HG02973 (cell line): ENCODE results near the gene CYSRT1.

ENCODE experiments used
- ATAC-seq: cut with Tn5 transposase; IDR thresholded peaks from one replicate; pipeline ENCODE4 v1.9.1; 2021; ENCODE audit warnings: moderate library complexity; ENCODE audit not compliant: unreplicated experiment

The CYSRT1 gene

DNA sequence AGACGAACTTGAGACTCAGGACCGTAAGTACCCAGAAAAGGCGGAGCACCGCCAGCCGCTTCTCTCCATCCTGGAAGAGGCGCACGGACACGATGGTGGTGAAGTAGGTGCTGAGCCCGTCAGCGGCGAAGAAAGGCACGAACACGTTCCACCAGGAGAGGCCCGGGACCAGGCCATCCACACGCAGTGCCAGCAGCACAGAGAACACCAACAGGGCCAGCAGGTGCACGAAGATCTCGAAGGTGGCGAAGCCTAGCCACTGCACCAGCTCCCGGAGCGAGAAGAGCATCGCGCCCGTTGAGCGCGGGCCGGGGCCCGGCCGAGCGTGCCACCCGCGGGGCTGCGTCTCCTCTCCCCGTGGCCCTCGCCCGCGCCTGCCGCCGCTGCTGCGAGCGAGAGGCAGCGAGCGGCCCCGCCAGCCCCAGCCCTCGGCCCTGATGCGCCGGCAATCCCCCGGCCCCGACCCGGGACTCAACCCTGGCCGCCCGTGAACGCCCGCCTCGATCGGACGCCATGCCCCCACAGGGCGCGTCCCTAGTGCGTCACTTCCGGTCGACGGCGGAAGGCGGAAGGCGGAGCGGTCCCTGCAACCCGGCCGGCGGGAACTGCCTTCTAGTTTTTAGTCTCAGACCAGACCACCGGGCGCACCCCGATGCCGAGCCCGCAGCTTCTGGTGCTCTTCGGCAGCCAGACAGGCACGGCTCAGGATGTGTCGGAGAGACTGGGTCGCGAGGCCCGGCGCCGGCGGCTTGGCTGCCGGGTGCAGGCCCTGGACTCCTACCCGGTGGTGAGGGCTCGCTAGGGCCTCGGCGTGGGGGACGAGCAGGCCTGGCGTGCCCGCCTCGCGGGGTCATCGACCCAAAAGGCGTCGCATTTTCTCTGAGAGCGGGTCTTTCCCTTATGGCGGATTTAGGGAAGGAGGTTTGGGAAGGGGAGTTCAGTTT lies 19.6 kb upstream of the CYSRT1 start, which contains the start of the genes NDOR1 and TMEM203:
Gene NDOR1, plus strand, starts transcription at position 575 of the 944 bp plus-strand sequence. Its CDS starts 78 bp downstream, at position 653.
Gene TMEM203, minus strand, starts transcription at position 523 of the 944 bp plus-strand sequence. Its CDS starts 234 bp downstream, at position 289.
- ATAC-seq: peak; percentile 39

DNA sequence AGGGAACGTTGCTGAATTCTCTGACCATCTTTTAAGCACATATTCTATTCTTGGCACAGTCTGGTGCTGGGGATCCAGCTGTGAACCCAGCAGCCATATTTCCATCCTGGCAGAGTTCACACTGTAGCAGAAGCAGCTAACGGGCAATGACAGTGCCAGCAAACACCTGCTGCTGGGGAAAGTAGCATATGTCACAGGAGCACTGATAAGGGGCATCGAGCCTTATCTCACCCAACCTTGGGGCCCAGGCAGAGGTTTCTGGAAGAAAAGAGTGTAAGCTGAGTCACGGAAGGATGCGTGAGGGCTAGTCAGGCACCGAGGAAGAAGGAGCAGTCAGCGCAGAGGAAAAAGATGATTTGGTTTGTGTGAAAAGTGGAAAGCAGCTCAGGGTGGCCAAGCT lies 18.4 kb upstream of the CYSRT1 start:
- ATAC-seq: no peak

DNA sequence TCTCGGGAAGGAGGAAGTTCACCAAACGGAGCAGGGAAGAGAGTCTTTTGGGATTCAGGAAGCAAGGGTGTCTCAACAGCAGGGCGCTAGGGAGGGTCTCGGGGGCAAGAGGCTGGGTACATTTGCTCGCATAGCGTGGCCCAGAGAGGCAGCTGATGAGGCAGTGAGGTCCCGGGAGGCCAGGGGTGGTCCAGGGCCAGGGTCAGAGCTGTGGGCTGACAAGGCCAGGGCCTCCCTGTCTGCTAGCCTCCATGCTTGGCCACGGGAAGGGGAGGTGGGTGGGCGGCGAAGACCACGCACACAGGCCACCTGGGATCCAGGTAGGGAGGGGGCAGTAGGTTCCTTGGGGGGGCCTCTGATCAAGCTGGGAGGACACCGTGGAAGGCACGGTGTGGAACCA lies 13.4 kb upstream of the CYSRT1 start:
- ATAC-seq: no peak

DNA sequence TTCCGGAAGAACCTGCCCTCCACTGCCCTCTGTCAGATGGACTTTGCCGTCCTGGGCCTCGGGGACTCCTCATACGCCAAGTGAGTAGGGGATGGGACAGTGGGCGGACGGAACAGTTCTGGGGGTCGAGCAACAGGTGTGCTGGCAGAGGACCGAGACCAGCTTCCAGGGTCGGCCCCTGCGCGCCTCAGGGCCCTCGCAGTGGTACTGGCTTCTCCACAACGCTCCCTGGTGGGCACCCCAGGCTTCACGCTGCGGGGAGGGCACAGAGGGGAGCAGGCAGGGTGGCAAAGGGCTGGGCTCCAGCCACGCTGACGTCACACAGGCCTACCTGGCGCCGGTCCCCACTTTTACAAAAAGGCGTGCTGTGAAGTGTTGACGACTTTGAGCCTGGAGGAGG lies 12.5 kb upstream of the CYSRT1 start:
- no peak for ATAC-seq

DNA sequence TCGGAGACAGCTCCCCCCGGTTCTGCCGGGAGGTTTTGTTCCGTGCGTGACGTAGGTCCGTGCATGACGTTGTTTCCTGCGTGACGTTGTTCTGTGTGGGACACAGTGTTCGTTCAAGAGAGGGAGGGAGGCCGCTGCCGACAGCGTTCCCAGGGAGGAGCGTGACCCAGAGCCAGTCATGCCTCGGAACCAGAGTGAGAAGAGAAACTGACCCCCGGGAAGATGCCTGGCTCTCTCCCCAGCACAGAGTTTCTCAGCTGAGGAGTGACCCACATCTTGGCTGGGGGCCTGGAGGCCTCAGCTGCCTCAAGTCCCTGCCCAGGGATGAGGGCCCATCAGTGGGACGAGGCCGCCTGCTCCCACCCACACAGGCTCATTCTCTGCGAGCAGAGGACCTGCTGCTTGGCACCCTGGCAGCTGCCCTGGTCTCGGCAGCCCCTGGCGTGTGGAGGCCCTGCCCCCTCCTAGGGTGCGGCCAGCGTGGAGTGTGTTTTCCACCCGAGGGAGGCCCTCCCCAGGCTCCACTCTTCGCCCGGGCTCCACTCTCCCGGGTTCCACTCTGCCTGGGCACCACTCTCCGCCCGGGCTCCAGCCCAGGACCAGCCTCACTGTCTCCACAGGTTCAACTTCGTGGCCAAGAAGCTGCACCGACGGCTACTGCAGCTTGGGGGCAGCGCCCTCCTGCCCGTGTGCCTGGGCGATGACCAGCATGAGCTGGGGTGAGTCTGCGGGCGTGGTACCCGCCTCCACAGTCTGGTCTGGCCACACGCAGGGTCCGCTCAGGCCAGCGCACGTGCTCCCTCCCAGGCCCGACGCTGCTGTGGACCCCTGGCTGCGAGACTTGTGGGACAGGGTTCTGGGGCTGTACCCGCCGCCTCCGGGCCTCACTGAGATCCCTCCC lies 11.6 kb upstream of the CYSRT1 start:
- no peak for ATAC-seq

DNA sequence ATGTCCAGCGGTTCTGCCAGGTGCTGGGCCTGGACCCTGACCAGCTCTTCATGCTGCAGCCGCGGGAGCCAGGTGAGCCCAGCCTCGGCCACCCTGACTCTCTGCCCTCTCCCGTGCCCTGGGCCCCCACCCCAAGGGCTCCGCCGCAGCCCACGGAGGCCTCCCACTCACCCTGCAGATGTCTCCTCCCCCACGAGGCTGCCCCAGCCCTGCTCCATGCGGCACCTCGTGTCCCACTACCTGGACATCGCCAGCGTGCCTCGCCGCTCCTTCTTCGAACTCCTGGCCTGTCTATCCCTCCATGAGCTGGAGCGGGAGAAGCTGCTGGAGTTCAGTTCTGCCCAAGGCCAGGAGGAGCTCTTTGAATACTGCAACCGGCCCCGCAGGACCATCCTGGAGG lies 10.4 kb upstream of the CYSRT1 start:
- no peak for ATAC-seq

DNA sequence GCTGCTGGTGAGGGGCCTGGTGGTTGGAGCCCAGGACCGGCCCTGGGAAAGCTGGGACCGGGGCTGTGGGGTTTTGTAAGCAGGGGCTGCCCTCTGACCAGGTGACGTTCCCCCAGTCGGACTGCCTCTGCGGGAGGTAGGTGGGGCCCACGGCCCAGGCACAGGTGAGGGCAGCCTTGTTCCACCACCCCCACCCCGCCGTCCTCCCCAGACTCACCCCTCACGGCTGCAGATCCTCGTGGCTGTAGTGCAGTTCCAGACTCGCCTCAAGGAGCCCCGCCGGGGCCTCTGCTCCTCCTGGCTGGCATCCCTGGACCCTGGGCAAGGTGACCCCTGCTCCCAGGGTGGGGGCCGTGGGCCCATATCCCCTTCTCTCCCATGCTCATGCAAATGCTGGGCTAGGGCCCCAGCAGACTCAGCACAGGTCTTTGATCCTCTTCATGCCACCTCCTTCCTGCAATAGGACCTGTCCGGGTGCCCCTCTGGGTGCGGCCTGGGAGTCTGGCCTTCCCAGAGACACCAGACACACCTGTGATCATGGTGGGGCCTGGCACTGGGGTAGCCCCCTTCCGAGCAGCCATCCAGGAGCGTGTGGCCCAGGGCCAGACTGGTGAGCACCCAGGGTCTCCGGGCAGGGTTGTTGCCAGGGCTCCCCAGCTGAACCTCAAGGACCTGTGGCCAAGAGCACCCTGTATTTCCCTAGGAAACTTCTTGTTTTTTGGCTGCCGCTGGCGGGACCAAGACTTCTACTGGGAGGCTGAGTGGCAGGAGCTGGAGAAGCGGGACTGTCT lies 9.6 kb upstream of the CYSRT1 start:
- no peak for ATAC-seq

DNA sequence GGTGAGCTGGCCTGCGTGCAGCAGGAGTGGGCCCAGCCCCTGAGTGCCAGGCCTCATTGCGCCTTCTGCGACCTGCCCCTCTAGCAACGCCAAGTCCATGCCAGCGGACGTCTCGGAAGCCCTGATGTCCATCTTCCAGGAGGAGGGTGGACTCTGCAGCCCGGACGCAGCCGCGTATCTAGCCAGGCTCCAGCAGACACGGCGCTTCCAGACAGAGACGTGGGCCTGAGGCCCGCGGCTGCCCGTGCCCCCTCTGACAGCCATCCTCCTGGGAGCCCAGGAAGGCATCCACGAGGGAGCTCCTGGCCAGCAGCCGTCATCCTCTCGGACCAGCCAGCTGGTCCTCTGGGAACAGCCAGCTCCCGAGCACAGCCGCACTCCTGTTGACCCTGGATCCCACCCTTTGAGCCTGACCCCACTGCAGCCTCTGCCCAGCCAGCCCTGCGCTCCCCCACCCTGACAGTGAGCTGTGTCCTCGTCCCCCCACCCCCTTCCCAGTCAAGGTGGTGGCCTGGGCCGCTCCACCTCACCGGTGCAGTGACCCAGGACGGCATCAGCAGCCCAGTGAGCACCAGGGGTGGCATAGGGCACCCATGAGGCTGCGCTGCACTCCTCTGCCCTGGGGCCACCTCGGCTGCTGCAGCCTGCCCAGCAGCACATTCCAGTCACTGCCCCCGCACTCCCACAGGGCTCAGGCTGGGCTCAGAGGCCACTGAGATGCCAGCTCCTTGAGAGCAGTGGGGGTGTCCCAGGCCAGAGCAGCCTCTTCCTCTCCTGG lies 8.6 kb upstream of the CYSRT1 start:
- ATAC-seq: no peak

DNA sequence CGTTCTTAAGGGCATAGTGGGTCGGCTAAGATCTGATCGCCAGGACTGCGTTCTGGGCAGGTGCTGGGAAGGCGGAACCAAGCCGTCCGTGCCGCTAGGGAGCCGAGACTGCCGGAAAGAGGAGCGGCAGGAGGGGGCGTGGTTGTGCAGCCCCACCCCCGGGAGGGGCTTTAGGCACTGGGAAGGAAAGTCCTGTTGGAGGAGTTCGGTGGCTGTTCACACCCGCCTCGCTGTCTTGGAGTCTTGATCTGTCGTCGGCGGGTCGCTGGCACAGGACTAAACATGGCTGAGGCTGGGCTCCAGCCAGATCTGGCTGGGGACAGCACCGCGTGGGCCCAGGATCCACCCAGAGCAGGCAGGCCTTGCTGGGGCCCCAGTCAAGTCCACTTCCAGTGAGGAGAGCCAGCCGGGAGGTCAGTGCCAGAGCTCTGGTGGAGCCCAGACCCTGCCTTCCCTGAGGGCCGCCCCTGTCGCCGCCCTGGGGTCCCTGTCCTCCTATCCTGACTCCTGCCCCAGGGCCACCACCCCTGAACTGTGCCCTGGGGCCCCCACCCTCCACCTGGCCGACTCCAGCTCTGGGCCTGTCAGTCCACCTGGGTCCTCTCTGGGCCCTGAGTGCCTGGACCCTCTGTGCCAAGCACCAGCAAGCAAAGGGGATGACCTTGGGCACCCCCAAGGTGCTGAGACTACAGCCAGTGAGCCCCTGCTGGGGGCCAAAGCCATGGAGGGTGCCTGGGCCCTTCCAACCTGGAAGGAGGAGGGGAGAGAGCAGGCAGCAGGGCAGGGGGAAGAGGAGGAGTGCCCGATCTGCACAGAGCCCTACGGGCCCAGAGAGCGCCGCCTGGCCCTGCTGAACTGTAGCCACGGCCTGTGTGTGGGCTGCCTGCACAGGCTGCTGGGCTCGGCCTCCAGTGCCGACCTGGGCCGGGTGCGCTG lies 7.4 kb upstream of the CYSRT1 start:
- ATAC-seq: no peak

DNA sequence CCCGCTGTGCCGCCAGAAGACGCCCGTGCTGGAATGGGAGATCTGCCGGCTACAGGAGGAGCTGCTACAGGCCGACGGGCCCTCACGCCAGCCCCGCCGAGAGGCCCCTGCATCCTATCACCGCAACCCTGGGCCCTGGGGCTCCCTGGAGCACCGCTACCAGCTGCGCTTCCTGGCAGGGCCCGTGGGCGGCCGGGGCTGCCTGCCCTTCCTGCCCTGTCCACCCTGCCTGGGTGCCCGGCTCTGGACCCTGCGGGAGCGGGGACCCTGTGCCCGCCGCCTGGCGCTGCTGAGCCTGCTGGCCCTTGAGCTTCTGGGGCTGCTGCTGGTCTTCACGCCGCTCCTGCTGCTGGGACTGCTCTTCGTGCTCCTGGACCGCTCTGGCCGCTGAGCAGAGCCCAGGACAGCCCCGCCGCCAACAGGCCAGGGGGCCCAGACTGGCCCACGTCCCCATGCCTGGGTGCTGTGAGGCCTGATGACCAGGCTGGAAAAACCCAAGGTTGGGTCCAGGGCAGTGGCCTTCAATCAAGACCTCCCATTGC lies 6.7 kb upstream of the CYSRT1 start:
- no peak for ATAC-seq

DNA sequence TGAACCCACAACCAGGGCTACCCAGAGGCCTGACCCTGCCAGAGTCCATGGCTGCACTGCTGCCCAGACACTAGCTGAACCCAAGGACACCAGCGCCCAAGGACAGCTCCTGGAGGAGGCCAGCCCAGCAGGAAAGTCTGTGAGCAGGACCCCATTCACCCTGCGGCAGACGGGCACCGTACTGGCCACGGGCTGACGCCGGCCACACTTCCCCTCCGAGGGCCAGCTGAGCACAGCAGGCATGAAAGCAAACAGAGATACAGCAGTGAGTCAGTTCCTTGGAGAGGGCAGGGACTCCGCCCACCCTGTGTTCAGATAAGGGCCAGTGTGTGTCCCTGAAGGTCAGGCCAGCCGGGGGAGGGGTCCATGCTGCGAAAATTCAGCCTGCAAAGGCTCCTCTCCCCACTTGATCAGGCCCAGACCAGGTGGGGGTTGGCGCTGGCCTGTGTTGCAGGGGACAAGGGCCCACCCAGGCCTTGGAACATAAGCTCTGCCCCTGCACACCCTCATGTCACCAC lies 6.2 kb upstream of the CYSRT1 start:
- no peak for ATAC-seq

DNA sequence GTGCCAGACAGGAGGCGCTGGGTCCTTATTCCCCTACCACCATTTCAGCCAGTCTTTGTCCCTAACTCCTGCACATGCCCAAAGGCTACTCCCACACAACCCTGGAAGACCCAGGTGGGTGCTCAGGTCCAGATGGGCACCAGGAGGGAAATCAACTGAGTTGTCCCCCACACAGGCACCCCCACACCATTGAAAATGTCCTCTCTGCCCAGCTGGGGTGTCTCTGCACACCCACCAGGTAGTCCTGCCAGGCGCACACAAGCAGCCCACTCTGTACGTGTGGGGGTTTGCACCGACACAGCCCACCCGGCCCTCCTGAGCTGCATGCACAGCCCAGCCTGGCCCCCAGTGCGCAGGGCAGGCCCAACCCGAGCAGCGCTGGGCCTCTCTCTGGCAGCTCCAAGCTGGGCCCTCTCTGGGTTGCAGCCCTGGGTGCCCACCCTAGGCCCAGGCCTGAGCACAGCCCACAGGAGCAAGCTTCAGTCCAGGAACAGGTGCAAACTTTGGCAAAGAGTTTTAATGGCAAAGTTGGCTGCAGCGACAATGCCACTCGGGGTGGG lies 5.1 kb upstream of the CYSRT1 start:
- no peak for ATAC-seq

DNA sequence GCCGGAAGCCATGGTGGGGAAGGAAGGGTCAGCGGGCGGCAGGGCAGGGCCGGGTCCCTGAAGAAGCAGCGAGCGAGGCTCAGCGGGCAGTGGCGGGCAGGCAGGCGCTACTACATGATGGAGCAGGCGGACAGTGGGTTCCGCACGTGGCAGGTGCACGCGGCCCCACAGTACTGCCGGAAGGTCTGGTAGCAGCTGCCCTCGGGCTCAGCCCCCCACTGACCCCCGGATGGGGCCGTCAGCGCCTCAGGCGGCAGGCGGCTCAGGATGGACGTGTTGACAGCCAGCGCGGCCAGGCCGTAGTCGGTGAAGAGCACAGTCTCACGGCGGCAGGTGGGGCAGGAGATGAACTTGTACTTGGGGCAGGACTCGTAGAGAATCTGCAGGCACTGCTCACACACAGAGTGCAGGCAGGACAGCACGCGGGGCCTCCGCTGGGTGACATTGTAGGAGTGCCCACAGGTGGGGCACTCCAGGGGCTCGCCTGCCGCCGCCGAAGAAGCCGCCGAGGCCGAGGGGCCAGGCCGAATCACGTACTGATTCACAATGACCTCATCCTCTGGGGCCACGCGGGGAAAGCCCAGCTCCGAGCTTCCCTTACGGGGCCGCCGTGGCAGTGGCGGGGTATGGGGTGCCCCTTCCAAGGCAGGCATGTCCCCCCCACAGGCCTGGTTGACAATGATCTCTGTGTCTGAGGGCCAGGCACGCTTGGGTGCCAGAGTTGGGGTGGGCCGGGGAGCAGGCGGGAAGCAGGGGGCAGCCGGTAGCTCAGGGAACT lies 4.5 kb upstream of the CYSRT1 start:
- no peak for ATAC-seq

DNA sequence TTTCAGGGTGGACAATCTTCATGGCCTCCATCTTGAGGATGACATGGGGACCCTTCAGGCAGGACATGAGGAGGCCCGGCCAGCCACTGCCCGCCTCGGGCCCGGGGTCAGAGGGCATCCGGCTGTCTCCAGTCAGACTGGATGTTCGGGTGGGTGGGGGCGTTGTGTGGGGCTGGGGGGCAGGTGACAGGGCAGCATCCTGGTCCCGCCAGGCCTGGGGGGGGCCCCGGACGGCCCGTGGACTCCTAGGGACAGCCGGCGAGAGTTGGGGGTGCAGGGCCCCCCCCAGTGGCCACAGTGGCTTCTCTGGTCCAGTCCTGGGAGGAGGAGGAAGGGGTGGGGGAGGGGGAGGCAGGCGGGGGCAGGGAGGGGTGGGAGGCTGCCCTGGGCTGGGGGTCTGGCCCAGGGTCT lies 3.9 kb upstream of the CYSRT1 start:
- ATAC-seq: no peak

DNA sequence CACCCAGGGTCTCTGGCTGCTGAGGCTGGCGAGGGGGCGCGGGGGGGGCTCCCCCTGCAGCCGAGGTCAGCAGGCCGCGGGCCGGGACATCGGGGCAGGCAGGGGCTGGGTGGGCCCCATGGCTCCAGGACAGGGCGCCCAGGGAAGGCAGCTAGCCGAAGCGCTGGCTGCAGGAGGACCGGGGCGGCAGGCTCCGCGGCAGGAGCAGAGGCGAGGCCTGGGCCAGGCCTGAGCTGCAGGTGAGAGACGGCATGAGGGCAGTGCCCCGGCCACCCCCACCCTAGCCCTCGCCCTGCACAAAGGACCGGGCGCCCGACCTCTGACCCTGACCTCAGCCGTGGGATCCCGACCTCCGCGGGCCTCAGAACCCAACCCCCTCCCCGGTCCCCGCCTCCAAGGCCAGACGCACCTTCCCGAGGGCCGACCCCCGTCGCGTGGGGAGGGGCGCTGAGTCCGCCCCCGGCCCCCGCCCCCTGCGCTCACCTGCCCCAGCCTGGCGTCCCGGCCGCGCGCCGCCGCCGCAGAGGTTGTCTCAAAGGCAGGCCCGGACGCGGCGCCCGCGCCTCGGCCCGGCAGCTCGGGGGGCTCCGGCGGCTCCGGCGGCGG lies 3.4 kb upstream of the CYSRT1 start:
- no peak for ATAC-seq

DNA sequence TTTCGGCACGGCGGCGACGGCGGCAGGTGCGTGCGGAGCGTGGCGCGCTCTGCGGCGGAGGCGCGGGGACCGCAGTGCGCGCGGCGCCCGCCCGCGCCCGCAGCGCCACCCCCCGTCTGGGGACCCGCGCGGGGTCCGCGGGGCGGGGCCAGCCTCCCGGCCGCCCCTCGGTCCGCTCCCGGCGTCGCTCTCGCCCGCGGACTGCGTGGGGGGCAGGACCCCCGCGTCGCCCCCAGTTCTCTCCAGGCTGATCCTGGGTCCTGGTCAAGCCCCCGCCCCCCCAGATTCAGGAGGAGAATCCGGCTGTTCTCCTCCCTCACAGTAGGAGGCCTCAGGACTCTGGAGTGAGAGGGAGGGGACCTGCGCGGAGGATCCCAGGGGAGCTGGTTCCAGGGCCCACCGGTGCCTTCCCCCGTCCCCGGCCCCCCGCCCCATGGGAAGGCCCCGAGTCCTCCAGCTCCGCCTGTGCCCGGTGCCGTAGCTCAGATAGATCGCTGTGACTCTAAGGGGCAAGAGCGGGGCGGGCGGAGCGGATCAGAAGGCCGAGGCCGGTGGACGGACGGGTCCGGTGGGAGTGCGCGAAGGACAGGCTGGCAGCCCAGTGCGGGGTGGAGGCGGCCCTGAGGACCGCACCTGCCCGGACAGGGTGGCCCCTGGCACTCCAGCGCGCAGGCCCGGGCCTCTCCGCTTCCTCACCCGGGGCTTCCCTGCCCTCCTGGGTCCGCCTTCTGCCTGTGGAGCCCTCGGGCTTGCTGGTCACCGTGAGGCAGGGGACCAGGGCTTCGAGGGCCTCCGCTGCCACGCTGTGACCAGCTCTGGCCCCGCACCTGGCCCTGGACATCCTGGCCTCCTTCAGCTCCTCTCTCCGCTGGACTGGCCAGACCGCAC lies 2.5 kb upstream of the CYSRT1 start, which contains the start of gene RNF208:
Gene RNF208, minus strand, starts transcription at position 51 of the 888 bp plus-strand sequence. CDS start 1,028 bp downstream, outside the sequence.
- no peak for ATAC-seq
